B cell (primary cell): ENCODE measurements around the gene RNU4-1. TPM values are rescaled to one million over a fixed set of nuclear protein-coding genes. Genes with fewer than 3 reads are reported as not detected.

Experiments used
- ATAC-seq: fragments of 200-7000 bp; cut with Tn5 transposase; one replicate; pipeline ENCODE4 v1.10.0; 2021; ENCODE audit warnings: low read depth, mild to moderate bottlenecking, moderate number of reproducible peaks, moderate library complexity
- CTCF ChIA-PET: fragments of 350-600 bp; sonication (Branson Sonifier 250); formaldehyde crosslinking; loops from one replicate; lab custom pipeline; 2021; ENCODE audit warnings: antibody characterized with exemption, inconsistent platforms; lab: Charles Lee
- POLR2A ChIA-PET: fragments of 350-600 bp; sonication (Branson Sonifier 250); formaldehyde crosslinking; loops from one replicate; lab custom pipeline; 2021; ENCODE audit warnings: antibody characterized with exemption; lab: Charles Lee
- DNase-seq: peaks from one replicate; pipeline ENCODE4 v3.0.0; 2013
- H2AFZ ChIP-seq: 2 replicates; pipeline ENCODE4 v1.6.1; 2012; ENCODE audit warnings: mild to moderate bottlenecking, low read depth, low read length; ENCODE audit not compliant: insufficient read depth, poor library complexity, severe bottlenecking
- H3K27ac ChIP-seq, 2 donors: 1 replicate in 1 of 2; 2 replicates in 1 of 2; pipeline ENCODE4 v1.5.1; 2012 to 2013; ENCODE audit warnings: low read length in 2 of 2, mild to moderate bottlenecking in 2 of 2, moderate library complexity in 1 of 2
- H3K27me3 ChIP-seq, 4 experiments: fragments of 200-600 bp in 1 of 4; sonication (generic) in 1 of 4; replicated peaks in 1 of 4; 1 replicate in 2 of 4; 2 replicates in 2 of 4; pipeline versions ENCODE4 v1.6.1 to v1.7.0; 2013 to 2016; ENCODE audit warnings: low read length in 3 of 4, mild to moderate bottlenecking in 2 of 4, mixed read lengths in 1 of 4, moderate library complexity in 1 of 4; ENCODE audit not compliant: insufficient read depth in 4 of 4, control insufficient read depth in 3 of 4; ENCODE audit errors: control extremely low read depth in 1 of 4
- H3K36me3 ChIP-seq, 2 experiments: replicated peaks in 1 of 2; 1 replicate in 1 of 2; 2 replicates in 1 of 2; pipeline versions ENCODE4 v1.6.1 to v1.7.1; 2013; ENCODE audit warnings: low read length in 1 of 2; ENCODE audit not compliant: insufficient read depth in 2 of 2, control insufficient read depth in 1 of 2; ENCODE audit errors: control extremely low read depth in 1 of 2, extremely low read depth in 1 of 2
- H3K4me1 ChIP-seq, 2 donors: fragments of 200-600 bp in 1 of 2; sonication (generic) in 1 of 2; 1 replicate in 1 of 2; 2 replicates in 1 of 2; pipeline versions ENCODE4 v1.5.1 to v1.6.1; 2013 to 2017; ENCODE audit warnings: low read length in 2 of 2; ENCODE audit not compliant: control insufficient read depth in 2 of 2, insufficient read depth in 2 of 2
- H3K4me2 ChIP-seq: replicated peaks from 2 replicates; pipeline ENCODE3; 2012; ENCODE audit warnings: mild to moderate bottlenecking, low read depth, low read length; ENCODE audit not compliant: poor library complexity, severe bottlenecking
- H3K4me3 ChIP-seq, 5 experiments: fragments of 200-600 bp in 1 of 5; sonication (generic) in 1 of 5; 1 replicate in 3 of 5; 2 replicates in 2 of 5; pipeline versions ENCODE4 v1.5.1 to v1.7.0; 2011 to 2016; ENCODE audit warnings: low read length in 4 of 5, mild to moderate bottlenecking in 4 of 5, low read depth in 2 of 5, control low read depth in 1 of 5, moderate library complexity in 1 of 5; ENCODE audit not compliant: insufficient read depth in 1 of 5; ENCODE audit errors: control extremely low read depth in 1 of 5, extremely low read depth in 1 of 5
- H3K79me2 ChIP-seq: fragments of 200-600 bp; sonication (generic); one replicate; pipeline ENCODE4 v1.6.0; 2016; ENCODE audit warnings: low read length; ENCODE audit not compliant: control insufficient read depth, insufficient read depth
- H3K9ac ChIP-seq: fragments of 200-600 bp; sonication (generic); 2 replicates; pipeline ENCODE4 v1.6.1; 2017; ENCODE audit warnings: mild to moderate bottlenecking, low read length, moderate library complexity
- H3K9me3 ChIP-seq, 3 donors: one replicate each; pipeline versions ENCODE4 v1.6.1 to v1.7.1; 2013; ENCODE audit warnings: low read length in 2 of 3; ENCODE audit not compliant: control insufficient read depth in 2 of 3, insufficient read depth in 1 of 3; ENCODE audit errors: control extremely low read depth in 1 of 3
- H4K20me1 ChIP-seq: 2 replicates; pipeline ENCODE4 v1.6.0; 2012; ENCODE audit warnings: mild to moderate bottlenecking, low read length; ENCODE audit not compliant: insufficient read depth, control insufficient read depth, poor library complexity, severe bottlenecking
- H3K27ac Mint-ChIP-seq: one replicate; pipeline ENCODE4 v1.8.0; 2021; ENCODE audit warnings: mixed read lengths
- H3K27me3 Mint-ChIP-seq: one replicate; pipeline ENCODE4 v1.8.0; 2021; ENCODE audit warnings: mixed read lengths
- H3K4me1 Mint-ChIP-seq: one replicate; pipeline ENCODE4 v1.8.0; 2021; ENCODE audit warnings: mixed read lengths
- H3K4me3 Mint-ChIP-seq: one replicate; pipeline ENCODE4 v1.8.0; 2021; ENCODE audit warnings: mixed read lengths
- H3K9me3 Mint-ChIP-seq: one replicate; pipeline ENCODE4 v1.8.0; 2022; ENCODE audit warnings: mixed read lengths; ENCODE audit not compliant: insufficient read depth
- CTCF ChIP-seq: fragments of 200-600 bp; IDR thresholded peaks from one replicate; pipeline ENCODE4 v1.8.0; 2022; ENCODE audit warnings: antibody characterized with exemption, mild to moderate bottlenecking
- EZH2 ChIP-seq: IDR thresholded peaks from 2 replicates; pipeline ENCODE4 v1.6.1; 2012; ENCODE audit warnings: borderline replicate concordance, low read depth, mild to moderate bottlenecking, moderate library complexity, low read length; ENCODE audit not compliant: insufficient read depth, poor library complexity, severe bottlenecking
- WGBS: methylation state at CpG from one replicate; pipeline ENCODE4 v1.1.5; 2013; ENCODE audit warnings: missing lambda C conversion rate; ENCODE audit not compliant: insufficient coverage; 5-methylcytosine and 5-hydroxymethylcytosine counted together
- intact Hi-C: fragments of 100-400 bp; cut with micrococcal nuclease; formaldehyde crosslinking; loops from one replicate; pipeline ENCODE4 v1.10.0; 2022
- polyA plus RNA-seq: library from polyadenylated mRNA; depleted of rRNA; stranded (reverse); fragments of >200 nt; gene quantifications from 2 replicates; pipeline ENCODE4 v1.2.3, GENCODE V29; 2012
- total RNA-seq, 2 donors: library from RNA; stranded (reverse); fragments of 120-200 nt in 1 of 2; gene quantifications; 1 replicate in 1 of 2; 2 replicates in 1 of 2; pipeline versions ENCODE4 v1.2.3 to v1.2.4, GENCODE V29; 2013 to 2022

The RNU4-1 gene
- total and polyA plus RNA-seq, 2 donors (not counting 1 experiment from before 2014, with no cell fraction given) = 3,269 TPM; not detected in 1

DNA sequence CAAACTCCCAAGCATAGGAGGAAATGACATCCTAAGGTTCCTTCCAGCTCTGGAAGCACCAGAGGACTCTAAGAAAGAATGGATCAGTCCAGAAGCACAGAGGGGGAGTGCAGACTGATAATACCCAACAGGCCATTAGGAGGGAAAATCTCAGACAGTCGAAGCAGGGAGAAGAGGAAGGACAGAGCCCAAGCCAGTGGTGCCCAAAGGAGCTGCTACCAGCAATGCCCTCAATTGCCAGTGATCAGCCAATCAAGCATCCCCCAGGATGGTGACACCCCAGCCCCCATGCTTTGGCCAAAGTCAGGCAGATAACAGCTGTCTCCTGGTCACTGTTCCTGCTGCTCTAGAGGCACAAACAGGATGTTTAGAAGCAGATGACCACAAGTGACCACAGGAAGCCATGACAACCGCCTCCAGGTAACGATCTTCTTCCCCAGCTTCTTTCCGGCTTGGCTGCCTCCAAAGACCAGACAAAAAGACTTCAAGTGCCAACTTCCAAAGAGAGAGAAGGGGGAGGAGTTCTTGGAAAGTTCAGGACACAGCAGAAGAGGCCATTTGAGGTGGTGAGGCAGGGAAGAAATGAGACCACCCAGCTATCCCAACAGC lies 43.7 kb downstream of the RNU4-1 start:
- Histone ChIP-seq H3K27ac (no peak overlapping the region), H4K20me1 (peaks cover 24% of the 10 kb centered on the region), H3K4me2 (no peak overlapping the region), H3K79me2 (peaks cover 9% of the 10 kb centered on the region), H3K36me3 (no peaks in the 10 kb centered on the region), H3K9me3 (peaks cover 0 to 8% (median 0%) of the 10 kb centered on the region in 3 donors), H3K27me3 (peaks cover 0 to 64% (median 40%) of the 10 kb centered on the region in 4 experiments), H3K4me1 (peaks cover 52 to 53% of the 10 kb centered on the region in 2 donors), H3K4me3 (no peak overlapping the region), H3K9ac (no peak overlapping the region), H2AFZ (no peak overlapping the region)
- H3K4me1 Mint-ChIP-seq = peaks cover 46% of the 10 kb centered on the region
- ATAC-seq (no peak), DNase-seq (no peak)
- no peaks in the 10 kb centered on the region for H3K9me3 Mint-ChIP-seq
- WGBS = 88% methylated on average over 2 of the region's 4 CpGs
- no peak overlapping the region for H3K4me3 Mint-ChIP-seq
- CTCF ChIA-PET = interaction anchor here (1.0 to 7.2 kb wide), 3 partner anchors 13 to 22 kb away, joined by 4 to 54 read pairs (median 15); partner anchors contain the start of gene PXN
- no peak overlapping the region for H3K27ac Mint-ChIP-seq
- TF ChIP-seq CTCF (no peak), EZH2 (no peak)
- intact Hi-C loops = no loop called here
- H3K27me3 Mint-ChIP-seq = peaks cover 48% of the 10 kb centered on the region
- POLR2A ChIA-PET = no interaction called here

DNA sequence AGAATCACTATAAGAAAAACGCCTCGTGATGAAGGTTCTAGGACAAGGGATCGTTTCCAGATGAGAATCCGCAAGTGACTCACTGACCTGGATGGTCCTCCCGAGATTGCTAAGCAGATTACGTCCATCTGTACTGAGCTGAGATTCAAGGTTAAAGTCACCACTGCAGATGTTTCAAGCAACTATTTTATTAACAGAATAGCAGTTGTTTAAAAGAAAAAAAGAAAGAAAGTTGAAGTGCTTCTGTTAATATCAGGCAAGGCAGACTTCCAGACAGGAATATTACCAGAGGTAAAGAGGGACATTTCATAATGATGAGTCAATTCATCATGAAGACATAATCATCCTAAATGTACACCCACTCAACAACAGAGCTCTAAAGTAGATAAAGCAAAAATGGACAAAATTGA lies 45.4 kb downstream of the RNU4-1 start:
- intact Hi-C loops = no loop called here
- ChIA-PET POLR2A (no interaction called here), CTCF (no interaction called here)
- H3K4me3 Mint-ChIP-seq = no peak overlapping the region
- Histone ChIP-seq H3K4me2 (no peak overlapping the region), H3K79me2 (peaks cover 9% of the 10 kb centered on the region), H2AFZ (no peak overlapping the region), H3K9me3 (peaks cover 0 to 8% (median 0%) of the 10 kb centered on the region in 3 donors), H3K9ac (no peak overlapping the region), H3K27me3 (peaks cover 0 to 69% (median 47%) of the 10 kb centered on the region in 4 experiments), H3K36me3 (no peaks in the 10 kb centered on the region), H4K20me1 (peaks cover 24% of the 10 kb centered on the region), H3K4me3 (no peak overlapping the region), H3K4me1 (peaks cover 35 to 36% of the 10 kb centered on the region in 2 donors), H3K27ac (no peak overlapping the region)
- DNase-seq (no peak), ATAC-seq (no peak)
- no peak overlapping the region for H3K27ac Mint-ChIP-seq
- peaks cover 53% of the 10 kb centered on the region for H3K27me3 Mint-ChIP-seq
- WGBS = 94% methylated on average over 3 of the region's 6 CpGs
- H3K4me1 Mint-ChIP-seq = peaks cover 32% of the 10 kb centered on the region
- no peaks in the 10 kb centered on the region for H3K9me3 Mint-ChIP-seq
- TF ChIP-seq EZH2 = no peak
- no peak for TF ChIP-seq CTCF
